Upper lobe of right lung (tissue), 1 donor: ENCODE data around the gene SYNGR4. TPM values are rescaled to one million over a fixed set of nuclear protein-coding genes. Genes with fewer than 3 reads are reported as not detected.

Experiments used
- ATAC-seq: fragments of 200-7000 bp; cut with Tn5 transposase; one replicate; pipeline ENCODE4 v1.9.1; 2020; ENCODE audit warnings: mild to moderate bottlenecking, moderate library complexity
- DNase-seq: peaks from one replicate; pipeline ENCODE4 v3.0.0-alpha.2; 2020
- H3K27ac ChIP-seq: fragments of 200-600 bp; one replicate; pipeline ENCODE4 v1.8.0; 2022
- H3K27me3 ChIP-seq: fragments of 200-600 bp; one replicate; pipeline ENCODE4 v1.8.0; 2022; ENCODE audit warnings: mild to moderate bottlenecking
- H3K36me3 ChIP-seq: fragments of 200-600 bp; one replicate; pipeline ENCODE4 v1.8.0; 2022
- H3K4me1 ChIP-seq: fragments of 200-600 bp; one replicate; pipeline ENCODE4 v1.8.0; 2022
- H3K4me3 ChIP-seq: fragments of 200-600 bp; one replicate; pipeline ENCODE4 v1.8.0; 2022; ENCODE audit warnings: mild to moderate bottlenecking
- H3K9me3 ChIP-seq: fragments of 200-600 bp; one replicate; pipeline ENCODE4 v1.8.0; 2022
- intact Hi-C: fragments of 100-400 bp; cut with DNase I; formaldehyde crosslinking; loops from one replicate; pipeline ENCODE4 v1.11.0; 2022
- total RNA-seq: library from RNA; stranded (reverse); fragmentation: NEBNext Ultra II Directional; extraction: Animal tissue kit (Norgen Biotek cat#: 25700); gene quantifications from one replicate; pipeline ENCODE4 v1.2.1, GENCODE V29; 2021
- TF ChIP-seq, protein P1 (sequence below): fragments of 200-600 bp; IDR thresholded peaks from one replicate; pipeline ENCODE4 v1.8.0; 2022; ENCODE audit warnings: antibody characterized with exemption
- donor health status: DM: no; HTN: yes; CAD: no; lungs with severe emphysema.

Gene SYNGR4
- total RNA-seq, 1 donor from 2014 or later, result not detected

DNA sequence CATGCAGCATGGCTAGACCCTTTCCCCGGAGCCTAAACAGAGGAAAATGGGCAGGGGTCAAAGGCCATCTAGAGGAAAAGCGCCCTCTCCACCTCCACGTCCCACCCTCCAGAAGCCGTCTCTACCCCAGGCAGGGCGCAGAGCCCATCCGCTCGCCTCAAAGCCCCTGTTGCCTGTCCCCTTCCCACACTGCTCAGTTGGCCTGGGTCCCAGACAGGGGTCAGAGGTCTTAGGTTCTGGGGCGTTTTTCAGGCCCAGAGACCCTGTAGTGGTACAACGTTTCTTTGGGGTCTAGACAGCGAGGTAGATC is 712 bp upstream of the SYNGR4 start:
- Histone ChIP-seq H3K4me1 (peaks cover 5% of the 10 kb centered on the region), H3K36me3 (no peaks in the 10 kb centered on the region), H3K4me3 (peak overlapping the region; percentile 67), H3K9me3 (no peaks in the 10 kb centered on the region), H3K27me3 (no peaks in the 10 kb centered on the region), H3K27ac (peak overlapping the region; percentile 90)
- DNase-seq (no peak), ATAC-seq (peak; percentile 1)
- intact Hi-C loops, result no loop called here
- TF ChIP-seq, protein P1, sequence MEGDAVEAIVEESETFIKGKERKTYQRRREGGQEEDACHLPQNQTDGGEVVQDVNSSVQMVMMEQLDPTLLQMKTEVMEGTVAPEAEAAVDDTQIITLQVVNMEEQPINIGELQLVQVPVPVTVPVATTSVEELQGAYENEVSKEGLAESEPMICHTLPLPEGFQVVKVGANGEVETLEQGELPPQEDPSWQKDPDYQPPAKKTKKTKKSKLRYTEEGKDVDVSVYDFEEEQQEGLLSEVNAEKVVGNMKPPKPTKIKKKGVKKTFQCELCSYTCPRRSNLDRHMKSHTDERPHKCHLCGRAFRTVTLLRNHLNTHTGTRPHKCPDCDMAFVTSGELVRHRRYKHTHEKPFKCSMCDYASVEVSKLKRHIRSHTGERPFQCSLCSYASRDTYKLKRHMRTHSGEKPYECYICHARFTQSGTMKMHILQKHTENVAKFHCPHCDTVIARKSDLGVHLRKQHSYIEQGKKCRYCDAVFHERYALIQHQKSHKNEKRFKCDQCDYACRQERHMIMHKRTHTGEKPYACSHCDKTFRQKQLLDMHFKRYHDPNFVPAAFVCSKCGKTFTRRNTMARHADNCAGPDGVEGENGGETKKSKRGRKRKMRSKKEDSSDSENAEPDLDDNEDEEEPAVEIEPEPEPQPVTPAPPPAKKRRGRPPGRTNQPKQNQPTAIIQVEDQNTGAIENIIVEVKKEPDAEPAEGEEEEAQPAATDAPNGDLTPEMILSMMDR, result no peak

GRCh38 chr19:48364598-48365348 is 606 bp downstream of the SYNGR4 start:
- Histone ChIP-seq H3K4me1 (peaks cover 5% of the 10 kb centered on the region), H3K27ac (peak overlapping the region; percentile 49), H3K27me3 (no peaks in the 10 kb centered on the region), H3K4me3 (peak overlapping the region; percentile 67), H3K36me3 (no peaks in the 10 kb centered on the region), H3K9me3 (no peaks in the 10 kb centered on the region)
- ATAC-seq, result no peak
- no peak for DNase-seq
- intact Hi-C loops, result no loop called here
- TF ChIP-seq, protein P1, result no peak

- Histone ChIP-seq H3K36me3 (no peaks in the 10 kb centered on the region), H3K27ac (no peak overlapping the region), H3K4me3 (no peak overlapping the region), H3K4me1 (peaks cover 5% of the 10 kb centered on the region), H3K9me3 (no peaks in the 10 kb centered on the region), H3K27me3 (no peaks in the 10 kb centered on the region)
- ATAC-seq (no peak), DNase-seq (no peak)
- intact Hi-C loops, result no loop called here
- TF ChIP-seq, protein P1, result no peak
These were observed 1.4 kb downstream of the SYNGR4 start for GRCh38 chr19:48365602-48366001.

- no peaks in the 10 kb centered on the region for H3K9me3 ChIP-seq
- no peak overlapping the region for H3K27ac ChIP-seq
- no peaks in the 10 kb centered on the region for H3K27me3 ChIP-seq
- intact Hi-C loops, result no loop called here
- no peaks in the 10 kb centered on the region for H3K36me3 ChIP-seq
- ATAC-seq, result no peak
- TF ChIP-seq, protein P1, result no peak
- H3K4me3 ChIP-seq, result no peak overlapping the region
- peaks cover 5% of the 10 kb centered on the region for H3K4me1 ChIP-seq
- no peak for DNase-seq
These were observed 3.7 kb downstream of the SYNGR4 start for GRCh38 chr19:48367855-48368254.

- no peak overlapping the region for H3K27ac ChIP-seq
- no peaks in the 10 kb centered on the region for H3K9me3 ChIP-seq
- ATAC-seq, result no peak
- TF ChIP-seq, protein P1, result no peak
- H3K36me3 ChIP-seq, result no peaks in the 10 kb centered on the region
- intact Hi-C loops, result no loop called here
- no peak for DNase-seq
- H3K4me3 ChIP-seq, result no peak overlapping the region
- no peaks in the 10 kb centered on the region for H3K27me3 ChIP-seq
- H3K4me1 ChIP-seq, result peaks cover 5% of the 10 kb centered on the region
These were observed 4.8 kb downstream of the SYNGR4 start for GRCh38 chr19:48368936-48369335.

DNA sequence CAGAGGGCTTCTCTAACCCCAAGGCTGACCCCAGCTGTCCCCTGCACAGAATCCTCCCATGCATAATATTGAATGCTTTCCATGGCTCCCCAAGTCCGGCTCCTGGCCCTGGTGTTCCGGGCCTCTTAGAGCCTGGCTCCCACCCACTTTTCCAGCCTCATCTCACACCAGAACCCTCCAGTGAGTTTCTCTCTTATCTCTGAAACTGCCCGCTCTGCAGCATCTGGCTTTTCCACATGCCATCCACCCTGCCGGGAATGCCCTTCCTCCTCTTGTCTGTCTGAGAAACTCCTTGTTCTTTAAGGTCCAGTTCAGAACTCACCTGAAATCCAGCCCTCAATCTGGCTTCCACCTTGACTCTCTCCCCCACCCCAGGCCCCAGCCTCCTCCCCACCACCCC is 6.8 kb downstream of the SYNGR4 start:
- no peak overlapping the region for H3K27ac ChIP-seq
- H3K4me3 ChIP-seq, result no peak overlapping the region
- ATAC-seq, result no peak
- no peak for DNase-seq
- H3K4me1 ChIP-seq, result no peaks in the 10 kb centered on the region
- no peaks in the 10 kb centered on the region for H3K9me3 ChIP-seq
- TF ChIP-seq, protein P1, result no peak
- H3K27me3 ChIP-seq, result no peaks in the 10 kb centered on the region
- no peaks in the 10 kb centered on the region for H3K36me3 ChIP-seq
- intact Hi-C loops, result no loop called here
